NB4 (cell line): Measurements from ENCODE around the gene TTLL13.

Experiments used
- DNase-seq: peaks from one replicate; pipeline ENCODE4 v3.0.0; 2010; ENCODE audit warnings: low read depth
- H3K4me3 ChIP-seq: one replicate; pipeline ENCODE4 v1.5.1; 2011; ENCODE audit warnings: mild to moderate bottlenecking, low read depth, low read length, moderate library complexity
- MAX ChIP-seq: IDR thresholded peaks from 2 replicates; pipeline ENCODE4 v1.6.1; 2011; ENCODE audit warnings: low read depth, low read length
- MYC ChIP-seq: IDR thresholded peaks from 2 replicates; pipeline ENCODE4 v1.6.1; 2011; ENCODE audit warnings: low read depth, low read length
- POLR2A ChIP-seq: IDR thresholded peaks from 2 replicates; pipeline ENCODE4 v1.6.1; 2011; ENCODE audit warnings: mild to moderate bottlenecking; ENCODE audit not compliant: insufficient read length; ENCODE audit errors: extremely low read depth
- TF ChIP-seq, protein P1 (sequence below): IDR thresholded peaks from one replicate; pipeline ENCODE4 v1.5.1; 2012; ENCODE audit warnings: low read depth, low read length

The TTLL13 gene

GRCh38 chr15:90213818-90214204 lies 35.5 kb upstream of the TTLL13 start:
- no peak overlapping the region for H3K4me3 ChIP-seq
- DNase-seq, result no peak
- TF ChIP-seq, protein P1, sequence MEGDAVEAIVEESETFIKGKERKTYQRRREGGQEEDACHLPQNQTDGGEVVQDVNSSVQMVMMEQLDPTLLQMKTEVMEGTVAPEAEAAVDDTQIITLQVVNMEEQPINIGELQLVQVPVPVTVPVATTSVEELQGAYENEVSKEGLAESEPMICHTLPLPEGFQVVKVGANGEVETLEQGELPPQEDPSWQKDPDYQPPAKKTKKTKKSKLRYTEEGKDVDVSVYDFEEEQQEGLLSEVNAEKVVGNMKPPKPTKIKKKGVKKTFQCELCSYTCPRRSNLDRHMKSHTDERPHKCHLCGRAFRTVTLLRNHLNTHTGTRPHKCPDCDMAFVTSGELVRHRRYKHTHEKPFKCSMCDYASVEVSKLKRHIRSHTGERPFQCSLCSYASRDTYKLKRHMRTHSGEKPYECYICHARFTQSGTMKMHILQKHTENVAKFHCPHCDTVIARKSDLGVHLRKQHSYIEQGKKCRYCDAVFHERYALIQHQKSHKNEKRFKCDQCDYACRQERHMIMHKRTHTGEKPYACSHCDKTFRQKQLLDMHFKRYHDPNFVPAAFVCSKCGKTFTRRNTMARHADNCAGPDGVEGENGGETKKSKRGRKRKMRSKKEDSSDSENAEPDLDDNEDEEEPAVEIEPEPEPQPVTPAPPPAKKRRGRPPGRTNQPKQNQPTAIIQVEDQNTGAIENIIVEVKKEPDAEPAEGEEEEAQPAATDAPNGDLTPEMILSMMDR, result no peak
- TF ChIP-seq MYC (no peak), POLR2A (no peak), MAX (no peak)

DNA sequence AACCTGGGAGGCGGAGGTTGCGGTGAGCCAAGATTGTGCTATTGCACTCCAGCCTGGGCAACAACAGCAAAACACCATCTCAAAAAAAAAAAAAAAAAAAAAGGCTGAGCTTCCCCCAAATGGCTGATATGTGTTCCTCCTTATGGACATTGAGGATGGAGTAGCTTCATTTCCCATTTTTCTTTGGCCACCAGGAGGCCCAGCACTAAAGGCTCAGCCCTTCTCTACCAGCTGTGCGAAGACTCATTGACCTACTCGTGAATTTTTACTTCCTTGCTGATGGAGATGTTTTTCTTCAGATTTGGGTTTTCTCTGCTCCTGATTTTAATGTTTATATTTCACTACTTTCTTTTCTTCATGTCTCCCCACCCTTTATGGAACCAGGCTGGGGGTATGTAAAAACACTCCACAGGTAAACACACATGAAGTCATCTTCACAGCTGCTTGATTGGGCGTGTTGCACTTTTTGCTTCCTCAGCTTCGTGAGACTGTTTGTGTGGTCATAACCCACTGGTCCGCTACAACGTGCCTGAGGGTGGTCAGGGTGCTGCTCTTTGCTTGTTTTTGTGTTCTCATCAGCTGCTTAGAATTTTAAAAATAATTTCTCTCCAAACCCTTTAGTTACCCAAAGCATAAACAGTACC lies 34.7 kb upstream of the TTLL13 start:
- peak; percentile 36 for DNase-seq
- TF ChIP-seq MYC, result no peak
- no peak overlapping the region for H3K4me3 ChIP-seq

DNA sequence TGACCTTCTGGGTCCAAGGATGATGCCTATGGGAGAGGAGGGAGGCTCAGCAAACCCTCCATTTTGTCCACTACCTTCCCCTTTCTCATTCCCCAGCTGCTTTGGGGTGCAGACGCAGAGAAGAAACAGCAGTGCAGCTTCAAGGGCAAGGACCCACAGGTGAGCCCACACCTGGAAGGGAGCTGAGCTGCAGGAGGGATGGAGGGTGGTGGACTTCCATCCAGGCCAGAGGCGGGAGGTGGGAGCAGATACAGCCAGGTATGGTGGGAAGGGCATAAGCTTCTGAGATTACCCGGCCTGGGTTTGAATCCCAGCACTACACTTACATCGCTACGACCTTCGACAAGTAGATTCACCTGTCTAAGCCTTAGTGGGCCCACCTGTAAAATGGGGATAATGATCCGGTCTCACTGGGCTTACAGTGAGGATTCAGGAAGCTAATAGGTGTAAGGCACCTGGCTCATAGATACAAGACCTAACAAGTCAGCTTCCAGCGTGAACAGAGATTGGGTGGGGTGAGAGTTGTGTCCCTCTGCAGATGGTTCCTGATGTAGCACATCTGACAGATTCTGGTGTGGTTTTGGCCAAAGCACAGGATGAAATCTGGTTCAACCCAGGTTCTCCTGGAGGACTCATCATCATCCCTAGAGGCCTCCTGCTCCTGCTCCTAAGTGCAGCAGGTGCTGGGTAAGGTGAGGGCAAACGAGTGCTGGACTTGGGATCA lies 31.5 kb upstream of the TTLL13 start:
- no peak overlapping the region for H3K4me3 ChIP-seq
- no peak for DNase-seq
- no peak for TF ChIP-seq MYC
- no peak for TF ChIP-seq MAX
- TF ChIP-seq, protein P1, result no peak
- TF ChIP-seq POLR2A, result no peak

DNA sequence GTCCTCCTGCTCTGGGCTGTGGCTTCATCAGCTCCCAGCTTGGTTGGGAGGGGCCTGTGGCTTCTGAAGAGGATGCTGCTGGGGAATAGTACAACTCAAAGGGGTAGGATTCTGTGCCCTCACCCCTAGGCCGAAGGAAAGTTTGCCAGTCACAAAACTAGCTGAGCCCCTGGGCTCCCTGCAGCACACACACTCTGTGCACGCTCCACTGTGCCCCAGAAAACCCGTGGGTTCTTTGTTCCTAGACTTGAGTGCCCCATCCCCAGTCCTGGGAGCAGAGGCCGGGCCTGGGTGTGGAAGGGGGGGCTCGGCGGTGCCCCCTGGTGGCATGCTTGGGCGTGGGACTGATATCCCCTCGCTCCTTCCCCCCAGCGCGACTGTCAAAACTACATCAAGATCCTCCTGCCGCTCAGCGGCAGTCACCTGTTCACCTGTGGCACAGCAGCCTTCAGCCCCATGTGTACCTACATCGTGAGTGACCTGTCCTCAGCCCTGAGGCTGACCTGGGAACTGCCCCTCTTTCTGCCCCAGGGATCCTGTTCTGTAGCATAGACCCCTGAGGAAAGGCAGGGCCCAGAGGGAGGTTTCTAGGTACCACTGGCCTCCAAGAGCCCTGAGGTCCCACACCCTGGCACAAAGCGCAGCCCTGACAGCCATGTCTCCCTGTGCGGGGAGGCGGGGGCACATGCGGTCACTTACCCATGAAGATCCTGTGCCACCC lies 29.8 kb upstream of the TTLL13 start:
- H3K4me3 ChIP-seq, result no peak overlapping the region
- peak; percentile 66 for DNase-seq

GRCh38 chr15:90221246-90221900 lies 28.0 kb upstream of the TTLL13 start:
- no peak overlapping the region for H3K4me3 ChIP-seq
- DNase-seq, result peak; percentile 75
- TF ChIP-seq MYC, result no peak
- TF ChIP-seq, protein P1, result peak; percentile 94

More for the DNA sequence above, 29.8 kb upstream of the TTLL13 start:
- TF ChIP-seq, protein P1, result peak; percentile 89
- no peak for TF ChIP-seq MYC

DNA sequence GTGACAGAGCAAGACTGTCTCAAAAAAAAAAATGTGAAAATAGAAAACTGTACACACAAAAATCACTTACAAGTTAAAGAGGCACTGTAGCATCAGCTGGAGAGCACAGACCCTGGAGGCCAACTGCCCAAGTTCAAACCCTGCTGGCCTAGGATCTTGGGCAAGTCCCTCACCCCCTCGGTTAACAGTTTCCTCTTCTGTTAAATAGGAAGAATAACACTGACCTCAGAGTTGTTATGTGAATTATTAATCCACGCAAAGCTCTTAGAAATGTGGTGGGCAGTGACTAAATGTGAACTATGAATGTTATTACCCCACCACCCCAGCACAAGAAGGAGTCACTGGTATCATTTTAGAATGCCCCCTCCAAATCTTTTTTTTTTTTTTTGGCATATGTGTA lies 26.8 kb upstream of the TTLL13 start:
- H3K4me3 ChIP-seq, result no peak overlapping the region
- DNase-seq, result no peak
- TF ChIP-seq MAX (no peak), MYC (no peak), POLR2A (no peak)
- TF ChIP-seq, protein P1, result no peak
